Measurements from ENCODE around the gene HINT1.

HINT1 gene

DNA sequence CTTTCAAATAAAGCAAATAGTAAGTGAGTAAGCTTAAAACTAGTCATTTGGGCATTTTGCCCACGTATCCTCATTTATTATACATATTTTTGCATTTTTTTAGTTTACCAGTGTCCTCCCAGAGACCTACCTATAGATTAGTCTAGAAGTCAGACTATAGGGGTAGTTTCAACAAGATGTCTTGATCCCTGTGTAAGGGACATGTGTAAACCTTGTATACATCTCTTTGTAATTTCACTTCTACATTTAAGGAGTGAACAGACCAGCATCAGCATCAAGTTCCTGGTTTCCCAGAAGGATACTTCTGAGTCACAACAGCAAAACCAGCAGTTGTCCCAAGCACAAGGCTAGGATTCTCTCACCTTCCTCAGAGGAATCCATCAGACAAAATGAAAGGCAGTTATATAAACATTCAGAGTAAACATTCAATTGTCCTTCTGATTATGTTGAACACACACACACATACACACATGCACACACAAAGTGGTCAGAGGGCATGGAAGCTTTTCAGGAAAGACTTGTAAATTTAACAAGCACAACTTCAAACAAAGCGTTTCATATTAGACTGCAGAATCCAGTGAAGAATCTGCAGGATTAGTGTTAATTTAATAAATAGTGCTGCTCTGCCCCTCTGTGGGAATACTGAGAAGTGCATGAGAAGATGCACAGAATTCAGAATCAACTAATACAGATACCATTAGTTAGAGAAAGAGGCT is 55.4 kb downstream of the HINT1 start:
- DNase-seq (ENCODE audit: low read depth), result peak; percentile 61

All from ELR (cell line).